Hair follicle dermal papilla cell (primary cell): Measurements from ENCODE around the gene PSMD14. TPM values are rescaled to one million over a fixed set of nuclear protein-coding genes. Genes with fewer than 3 reads are reported as not detected.

Experiments
- small RNA-seq: library from RNA; depleted of rRNA; stranded (forward); fragments of <200 nt; gene quantifications from one replicate; pipeline ENCODE3, GENCODE V24; 2012
- total RNA-seq: library from RNA; depleted of rRNA; stranded (reverse); fragments of >200 nt; gene quantifications from 2 replicates; pipeline ENCODE4 v1.2.3, GENCODE V29; 2012

The PSMD14 gene
- total RNA-seq = 48.7 and 53.8 TPM in 2 replicates

GRCh38 chr2:161308178-161308955 is at the start of gene PSMD14:
PSMD14 (plus strand) TSS chr2:161308425; CDS start chr2:161318826, 10,401 bp downstream.

GRCh38 chr2:161415987-161416707 is 107.9 kb downstream of the PSMD14 start, which contains the start of gene TBR1:
TBR1 (plus strand) TSS chr2:161416297; CDS start chr2:161416411, 114 bp downstream.

Small RNA genes within 50 kb of the gene (small RNA-seq; reads per million reads assigned to genes)
- gene RNA5SP108 = not detected

Other genes starting within 250 kb of the PSMD14 start
- 110 and 144 TPM in 2 replicates for gene TANK, start 148.0 kb upstream of the PSMD14 start, total RNA-seq
- gene TBR1, start 107.9 kb downstream of the PSMD14 start, total RNA-seq = under 0.01 TPM in 1 of 2 replicates, not detected in the other